ENCODE data around the gene AKAP8L.

The AKAP8L gene

DNA sequence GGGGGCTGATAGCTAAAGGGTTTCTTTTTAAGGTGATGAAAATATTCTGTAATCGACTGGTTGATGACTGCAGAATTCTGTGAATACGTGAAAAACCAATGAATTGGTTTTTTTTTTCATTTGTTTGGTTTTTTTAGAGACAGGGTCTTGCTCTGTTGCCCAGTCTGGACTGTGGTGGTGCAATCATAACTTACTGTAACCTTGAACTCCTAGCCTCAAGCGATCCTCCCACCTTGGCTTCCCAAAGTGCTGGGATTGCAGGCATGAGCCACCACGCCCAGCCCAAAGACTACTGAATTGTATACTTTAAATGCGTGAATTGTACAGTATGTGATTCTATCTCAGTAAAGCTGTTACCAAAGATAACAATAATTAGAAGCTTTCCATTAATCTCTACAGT lies 24.4 kb downstream of the AKAP8L start:
- no peak for ATAC-seq
- Mint-ChIP-seq H3K27ac (no peak overlapping the region), H3K9me3 (no peaks in the 10 kb centered on the region), H3K4me1 (peaks cover 18% of the 10 kb centered on the region), H3K27me3 (no peaks in the 10 kb centered on the region), H3K4me3 (no peak overlapping the region), H3K36me3 (peaks cover 66% of the 10 kb centered on the region)

DNA sequence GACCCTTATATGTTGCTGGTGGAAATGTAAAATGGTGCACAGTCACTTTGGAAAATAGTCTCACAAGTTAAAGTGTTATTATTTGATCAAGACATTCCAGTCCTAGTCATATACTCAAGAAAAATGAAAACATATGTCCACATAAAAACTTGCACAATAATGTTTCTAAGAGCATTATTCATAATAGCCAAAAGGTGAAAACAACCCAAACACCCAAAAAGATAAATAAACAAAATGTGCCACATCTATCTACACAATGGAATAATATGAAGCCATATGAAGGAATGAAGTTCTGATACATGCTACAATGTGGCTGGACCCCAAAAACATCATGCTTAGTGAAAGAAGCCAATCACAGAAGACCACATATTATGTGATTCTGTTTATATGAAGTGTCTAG lies 24.8 kb downstream of the AKAP8L start:
- ATAC-seq = no peak
- peaks cover 18% of the 10 kb centered on the region for H3K4me1 Mint-ChIP-seq
- H3K36me3 Mint-ChIP-seq = peaks cover 70% of the 10 kb centered on the region
- H3K4me3 Mint-ChIP-seq = no peak overlapping the region
- H3K9me3 Mint-ChIP-seq = no peaks in the 10 kb centered on the region
- H3K27ac Mint-ChIP-seq = no peak overlapping the region
- H3K27me3 Mint-ChIP-seq = no peaks in the 10 kb centered on the region

DNA sequence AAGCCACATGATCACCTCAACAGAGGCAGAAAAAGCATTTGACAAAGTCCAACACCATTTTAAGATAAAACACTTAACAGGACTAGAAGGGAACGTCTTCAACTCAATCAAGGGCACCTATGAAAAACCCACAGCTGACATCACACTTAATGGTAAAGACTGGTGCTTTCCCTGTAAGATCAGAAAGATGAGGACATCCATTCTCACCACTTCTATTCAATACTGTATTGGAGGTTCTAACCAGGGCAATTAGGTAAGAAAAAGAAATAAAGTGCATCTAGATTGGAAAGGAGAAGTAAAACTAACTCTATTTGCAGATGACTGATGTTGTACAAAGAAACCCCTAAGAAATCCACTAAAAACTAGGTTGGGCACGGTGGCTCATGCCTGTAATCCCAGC lies 28.0 kb downstream of the AKAP8L start:
- H3K4me3 Mint-ChIP-seq = no peak overlapping the region
- no peaks in the 10 kb centered on the region for H3K9me3 Mint-ChIP-seq
- no peaks in the 10 kb centered on the region for H3K27me3 Mint-ChIP-seq
- H3K4me1 Mint-ChIP-seq = peaks cover 7% of the 10 kb centered on the region
- H3K27ac Mint-ChIP-seq = peak overlapping the region; percentile 57
- ATAC-seq = peak; percentile 34
- H3K36me3 Mint-ChIP-seq = peaks cover 41% of the 10 kb centered on the region

DNA sequence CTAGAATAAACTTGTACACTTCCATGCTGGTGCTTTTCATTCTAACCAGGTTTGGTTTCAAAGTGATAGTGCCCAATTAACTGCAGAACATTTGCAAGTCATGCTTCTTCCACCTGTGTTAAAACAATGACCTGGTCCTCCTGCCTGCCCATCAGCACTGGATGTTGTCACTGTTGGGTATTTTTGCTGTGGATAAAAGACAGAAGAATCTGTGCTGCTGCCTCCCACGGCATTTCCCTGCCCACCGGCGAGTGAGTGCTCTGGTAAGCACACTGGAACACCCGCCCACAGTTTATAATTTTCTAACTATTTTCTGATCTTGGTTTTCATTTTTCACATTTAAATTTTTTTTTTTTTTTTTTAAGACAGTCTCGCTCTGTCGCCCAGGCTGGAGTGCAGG lies 36.9 kb downstream of the AKAP8L start:
- no peak for ATAC-seq
- Mint-ChIP-seq H3K9me3 (no peaks in the 10 kb centered on the region), H3K4me1 (peaks cover 34% of the 10 kb centered on the region)

DNA sequence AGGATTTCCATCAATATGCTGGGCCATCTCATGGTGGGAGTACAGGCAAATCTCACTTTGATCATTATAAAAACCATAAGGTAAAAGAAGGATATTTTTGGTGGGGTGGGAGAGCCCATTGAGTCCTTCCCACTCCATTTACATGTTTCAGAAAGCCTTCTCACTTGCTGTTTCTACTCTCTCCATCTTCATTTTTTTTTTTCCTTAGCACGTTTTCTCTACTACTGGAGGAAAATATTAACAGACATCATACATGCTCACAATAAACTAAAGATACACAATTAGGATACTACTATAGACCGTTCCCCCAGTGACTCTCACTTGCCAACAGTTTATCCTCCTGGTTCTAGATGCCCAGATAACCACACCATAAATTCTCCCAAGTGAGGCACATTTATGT lies 37.4 kb downstream of the AKAP8L start:
- no peaks in the 10 kb centered on the region for H3K9me3 Mint-ChIP-seq
- ATAC-seq = no peak
- H3K4me3 Mint-ChIP-seq = no peak overlapping the region
- no peaks in the 10 kb centered on the region for H3K36me3 Mint-ChIP-seq
- H3K27ac Mint-ChIP-seq = peak overlapping the region; percentile 9
- H3K27me3 Mint-ChIP-seq = no peaks in the 10 kb centered on the region
- peaks cover 38% of the 10 kb centered on the region for H3K4me1 Mint-ChIP-seq

More for the DNA sequence above, 36.9 kb downstream of the AKAP8L start:
- Mint-ChIP-seq H3K4me3 (no peak overlapping the region), H3K27me3 (no peaks in the 10 kb centered on the region), H3K36me3 (no peaks in the 10 kb centered on the region), H3K27ac (peak overlapping the region; percentile 9)

DNA sequence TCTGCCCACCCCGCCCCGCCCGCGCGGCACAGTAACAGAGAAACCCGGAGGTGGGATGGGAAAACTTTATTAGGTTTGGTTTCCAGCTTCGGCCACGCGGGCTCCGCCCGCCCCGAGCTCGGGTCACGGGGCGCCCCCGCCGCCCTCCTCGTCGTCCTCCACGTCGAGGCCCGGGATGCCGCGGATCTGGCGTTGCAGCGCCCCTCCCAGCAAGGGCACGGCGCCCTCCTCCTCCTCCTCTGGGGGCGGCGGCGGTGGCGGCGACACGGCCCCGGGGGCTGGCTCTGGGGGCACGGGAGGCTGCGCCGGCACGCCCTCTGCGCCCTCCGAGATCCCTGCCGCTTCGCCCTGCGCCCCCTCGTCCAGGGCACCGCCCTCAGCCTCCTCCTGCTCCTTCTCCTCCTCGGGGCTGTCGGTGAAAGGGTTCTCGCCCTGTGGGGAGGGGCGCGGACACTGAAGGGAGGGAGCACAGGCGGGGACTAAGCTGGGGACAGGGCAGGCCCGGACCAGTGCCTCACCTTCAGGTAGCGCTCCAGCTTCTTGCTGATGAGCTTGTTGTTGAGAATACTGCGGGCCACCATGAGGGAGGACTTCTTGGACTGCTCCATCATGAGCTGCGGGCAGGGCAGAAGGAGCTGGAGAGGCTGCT lies 38.7 kb downstream of the AKAP8L start:
- H3K36me3 Mint-ChIP-seq = no peaks in the 10 kb centered on the region
- no peaks in the 10 kb centered on the region for H3K9me3 Mint-ChIP-seq
- H3K4me3 Mint-ChIP-seq = peak overlapping the region; percentile 95
- peaks cover 38% of the 10 kb centered on the region for H3K4me1 Mint-ChIP-seq
- H3K27ac Mint-ChIP-seq = peak overlapping the region; percentile 97
- no peaks in the 10 kb centered on the region for H3K27me3 Mint-ChIP-seq
- ATAC-seq = peak; percentile 37

DNA sequence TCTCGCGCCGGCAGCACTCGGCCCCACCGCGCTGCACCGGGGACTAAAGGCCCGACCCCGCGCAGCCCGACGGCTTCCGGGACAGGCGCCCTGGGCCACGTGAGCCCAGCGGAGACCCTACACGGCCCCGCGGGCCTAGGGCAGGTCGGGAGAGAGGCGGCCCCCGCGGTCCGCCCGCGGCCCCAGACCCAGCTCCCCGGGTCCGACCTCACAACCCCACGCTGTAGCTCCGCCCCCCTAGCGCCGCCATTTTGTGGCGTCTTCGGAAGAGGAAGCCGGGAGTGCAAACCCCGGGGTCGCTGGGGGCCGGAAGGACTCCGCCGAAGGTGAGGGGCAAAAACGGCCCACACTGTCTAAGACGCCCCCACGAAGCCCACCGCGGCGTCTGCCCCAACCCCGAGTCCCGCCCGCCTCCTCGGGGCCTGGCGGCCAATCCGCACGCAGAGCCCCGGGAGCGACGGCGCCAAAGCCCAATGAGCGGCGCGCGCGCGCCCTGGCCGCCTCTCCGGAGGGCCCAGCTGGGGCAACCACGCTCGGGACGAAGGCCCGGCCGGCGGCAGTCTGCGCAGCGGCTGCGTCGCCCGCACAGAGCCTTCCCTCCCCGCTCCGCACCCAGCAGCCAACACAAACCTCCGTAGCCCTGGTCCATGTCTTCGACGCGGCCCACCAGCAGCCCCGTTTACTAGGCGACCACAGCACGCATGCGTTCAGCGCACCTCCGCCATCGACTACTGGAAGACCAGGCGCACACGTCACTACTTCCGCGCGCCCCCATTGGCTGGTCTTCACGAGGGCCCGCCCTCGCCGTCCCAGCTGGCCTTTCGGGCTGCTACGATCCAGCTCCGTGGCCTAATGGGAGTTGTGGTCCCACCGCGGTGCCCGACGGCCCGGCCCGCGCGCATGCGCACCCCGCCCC lies 39.4 kb downstream of the AKAP8L start, which contains the start of gene AKAP8:
Gene AKAP8 (minus strand): TSS at position 705 of the 916 bp plus-strand sequence. CDS start 56 bp downstream, at position 649.
- Mint-ChIP-seq H3K27ac (peak within 1 kb of the TSS; percentile 97), H3K36me3 (no peaks in the 10 kb centered on the region), H3K9me3 (no peaks in the 10 kb centered on the region), H3K4me1 (peaks cover 44% of the 10 kb centered on the region), H3K27me3 (no peaks in the 10 kb centered on the region), H3K4me3 (peak within 1 kb of the TSS; percentile 95)
- peak; percentile 96 for ATAC-seq

DNA sequence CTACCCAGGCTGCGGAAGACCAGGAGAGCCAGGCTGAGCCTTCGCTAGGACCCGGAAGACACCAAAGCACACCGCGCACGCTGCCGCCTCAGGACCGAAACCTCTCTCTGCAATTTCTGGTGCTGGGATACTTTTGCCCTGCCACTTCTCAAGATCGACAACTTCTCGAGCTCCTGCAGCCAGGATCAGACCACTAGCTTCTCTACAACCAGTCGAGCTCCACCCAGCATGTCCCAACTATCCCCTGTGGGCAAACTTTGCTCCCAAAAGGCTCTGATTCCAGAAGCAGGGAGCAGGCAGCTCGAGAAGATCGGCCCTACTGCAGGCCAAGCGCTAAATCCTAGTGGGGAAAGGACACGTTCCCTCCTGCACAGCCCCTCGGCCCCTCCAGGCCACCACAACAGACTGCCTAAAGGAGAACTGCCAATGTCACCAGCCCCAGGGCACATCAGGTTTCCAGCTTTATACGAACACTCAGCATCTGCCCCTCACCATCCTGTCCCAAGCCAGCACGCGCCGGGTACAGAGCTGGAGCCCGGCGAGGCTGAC lies 40.2 kb downstream of the AKAP8L start:
- no peak for ATAC-seq
- peak overlapping the region; percentile 95 for H3K4me3 Mint-ChIP-seq
- peaks cover 4% of the 10 kb centered on the region for H3K36me3 Mint-ChIP-seq
- peak overlapping the region; percentile 97 for H3K27ac Mint-ChIP-seq
- no peaks in the 10 kb centered on the region for H3K9me3 Mint-ChIP-seq
- H3K4me1 Mint-ChIP-seq = peaks cover 44% of the 10 kb centered on the region
- H3K27me3 Mint-ChIP-seq = no peaks in the 10 kb centered on the region

DNA sequence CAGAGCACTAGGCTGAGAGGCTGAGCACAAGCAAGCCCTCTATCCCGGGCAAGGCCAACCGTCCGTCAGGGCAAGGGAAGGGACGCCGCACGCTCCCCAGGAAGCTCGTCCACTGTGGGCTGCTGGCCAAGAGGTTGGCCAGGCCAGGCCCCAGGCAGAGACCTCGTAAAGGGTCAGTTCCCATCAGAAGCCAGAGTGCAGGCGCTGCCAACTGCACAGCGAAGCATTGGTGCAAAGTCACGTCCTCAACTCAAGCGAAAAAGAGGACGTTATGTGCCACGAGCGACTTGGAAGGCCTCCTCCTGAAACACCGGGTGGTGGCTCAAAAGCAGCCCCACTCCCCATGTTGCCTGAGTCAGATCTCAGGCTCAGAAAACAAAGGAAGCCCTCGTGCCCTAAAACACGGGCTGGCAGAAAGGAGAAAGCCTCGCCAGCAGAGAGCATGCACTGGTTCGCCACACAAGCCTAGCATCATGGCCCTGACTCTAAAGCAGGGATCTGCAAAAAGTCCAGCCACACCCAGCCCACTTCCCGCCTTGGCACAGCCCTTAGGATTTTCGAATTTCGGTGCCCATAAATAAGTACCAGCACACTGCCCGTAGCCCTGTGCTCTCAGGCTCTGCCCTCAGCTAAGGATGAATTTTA lies 43.9 kb downstream of the AKAP8L start:
- peaks cover 31% of the 10 kb centered on the region for H3K4me1 Mint-ChIP-seq
- peaks cover 29% of the 10 kb centered on the region for H3K36me3 Mint-ChIP-seq
- ATAC-seq = no peak
- no peaks in the 10 kb centered on the region for H3K27me3 Mint-ChIP-seq
- no peaks in the 10 kb centered on the region for H3K9me3 Mint-ChIP-seq
- H3K4me3 Mint-ChIP-seq = no peak overlapping the region
- H3K27ac Mint-ChIP-seq = no peak overlapping the region

DNA sequence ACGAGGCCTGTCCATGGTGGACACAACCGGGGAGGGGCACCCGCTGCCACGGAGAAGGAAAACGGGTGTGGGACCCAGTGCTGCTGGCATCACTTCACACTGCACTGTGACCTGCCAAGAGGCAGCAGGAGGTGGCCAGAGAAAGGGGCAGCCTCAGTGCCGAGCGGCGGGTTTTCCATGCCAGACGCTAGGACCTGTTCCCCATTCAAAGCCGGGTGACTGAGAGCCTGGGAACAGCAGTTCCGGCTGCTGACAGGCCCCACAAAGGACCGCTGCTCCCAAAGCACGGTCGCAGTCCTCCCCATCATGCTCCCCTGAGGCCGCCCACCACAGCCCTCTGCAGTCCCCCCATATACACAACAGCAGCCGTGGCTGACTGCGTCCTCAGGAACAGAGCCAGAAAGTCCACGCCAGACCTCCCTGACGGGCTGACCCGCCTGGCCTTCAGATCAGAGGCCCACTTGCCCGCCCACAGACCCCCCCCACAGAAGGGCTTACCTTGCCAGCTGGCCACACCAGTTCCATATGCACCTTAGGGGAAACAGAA lies 44.6 kb downstream of the AKAP8L start:
- Mint-ChIP-seq H3K36me3 (peaks cover 35% of the 10 kb centered on the region), H3K27ac (no peak overlapping the region), H3K4me3 (no peak overlapping the region), H3K27me3 (no peaks in the 10 kb centered on the region), H3K9me3 (no peaks in the 10 kb centered on the region), H3K4me1 (peaks cover 31% of the 10 kb centered on the region)
- ATAC-seq = no peak

DNA sequence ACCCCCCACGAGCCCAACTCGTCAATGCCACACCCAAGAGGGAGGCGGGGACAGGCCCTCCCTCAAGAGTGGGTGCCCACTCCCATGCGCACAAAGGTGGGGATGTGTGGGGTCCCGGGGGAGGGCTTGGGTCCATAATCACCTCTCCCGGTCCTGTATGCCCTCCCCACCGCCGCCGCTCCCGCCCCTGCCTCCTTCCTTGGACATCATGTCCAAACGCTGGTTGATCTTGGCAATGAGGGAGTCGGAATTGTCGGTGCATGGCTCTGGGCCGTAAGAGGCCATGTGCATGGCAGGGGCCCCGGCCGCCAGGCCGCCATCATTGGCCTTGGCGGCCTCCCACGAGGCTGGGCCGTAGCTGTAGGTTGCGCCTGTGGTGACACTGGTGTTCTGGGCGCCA lies 45.1 kb downstream of the AKAP8L start:
- Mint-ChIP-seq H3K9me3 (no peaks in the 10 kb centered on the region), H3K4me3 (no peak overlapping the region), H3K27ac (no peak overlapping the region), H3K4me1 (peaks cover 33% of the 10 kb centered on the region), H3K36me3 (peaks cover 40% of the 10 kb centered on the region), H3K27me3 (no peaks in the 10 kb centered on the region)
- ATAC-seq = no peak

DNA sequence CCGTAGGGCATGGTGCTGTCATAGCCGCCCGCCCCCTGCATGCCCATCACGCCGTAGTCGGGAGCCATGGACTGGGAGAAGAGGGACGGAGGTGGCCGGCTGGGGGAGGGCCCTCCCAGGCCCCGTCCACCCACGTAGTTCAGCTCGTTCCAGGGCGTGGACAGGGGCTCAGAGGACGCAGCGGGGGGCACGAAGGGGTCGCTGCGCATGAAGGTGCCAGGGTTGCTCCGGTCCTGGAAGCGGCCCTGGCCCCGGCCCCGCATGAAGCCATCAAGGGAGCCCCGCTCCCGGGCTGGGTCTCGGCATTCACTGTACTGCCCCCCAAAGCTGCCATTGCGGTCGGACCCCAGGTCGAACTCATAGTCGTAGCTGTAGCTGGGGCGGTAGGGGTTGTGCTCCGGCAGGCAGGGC lies 45.9 kb downstream of the AKAP8L start:
- Mint-ChIP-seq H3K36me3 (peaks cover 48% of the 10 kb centered on the region), H3K27me3 (no peaks in the 10 kb centered on the region), H3K4me1 (peaks cover 34% of the 10 kb centered on the region), H3K9me3 (no peaks in the 10 kb centered on the region), H3K4me3 (no peak overlapping the region), H3K27ac (no peak overlapping the region)
- no peak for ATAC-seq

DNA sequence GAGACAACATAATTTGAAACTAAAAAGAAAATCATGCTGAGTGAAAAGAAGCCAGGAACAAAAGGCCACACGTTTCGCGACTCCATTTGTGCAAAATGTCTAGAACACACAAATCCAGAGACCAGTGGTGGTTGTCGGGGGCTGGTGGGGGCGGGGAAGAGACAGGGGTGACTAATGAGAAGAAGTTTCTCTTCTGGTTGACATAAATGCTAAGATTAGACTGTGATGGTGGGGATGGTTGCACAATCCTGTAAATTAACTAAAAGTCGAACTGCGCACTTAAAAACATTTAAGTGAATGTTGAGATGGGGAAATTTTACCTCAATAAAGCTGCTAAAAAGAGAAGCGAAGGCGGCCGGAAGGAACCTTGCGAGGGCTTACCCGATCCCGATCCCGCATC lies 46.3 kb downstream of the AKAP8L start:
- no peak overlapping the region for H3K4me3 Mint-ChIP-seq
- H3K9me3 Mint-ChIP-seq = no peaks in the 10 kb centered on the region
- H3K27ac Mint-ChIP-seq = no peak overlapping the region
- peaks cover 29% of the 10 kb centered on the region for H3K4me1 Mint-ChIP-seq
- H3K36me3 Mint-ChIP-seq = peaks cover 52% of the 10 kb centered on the region
- no peak for ATAC-seq
- no peaks in the 10 kb centered on the region for H3K27me3 Mint-ChIP-seq

DNA sequence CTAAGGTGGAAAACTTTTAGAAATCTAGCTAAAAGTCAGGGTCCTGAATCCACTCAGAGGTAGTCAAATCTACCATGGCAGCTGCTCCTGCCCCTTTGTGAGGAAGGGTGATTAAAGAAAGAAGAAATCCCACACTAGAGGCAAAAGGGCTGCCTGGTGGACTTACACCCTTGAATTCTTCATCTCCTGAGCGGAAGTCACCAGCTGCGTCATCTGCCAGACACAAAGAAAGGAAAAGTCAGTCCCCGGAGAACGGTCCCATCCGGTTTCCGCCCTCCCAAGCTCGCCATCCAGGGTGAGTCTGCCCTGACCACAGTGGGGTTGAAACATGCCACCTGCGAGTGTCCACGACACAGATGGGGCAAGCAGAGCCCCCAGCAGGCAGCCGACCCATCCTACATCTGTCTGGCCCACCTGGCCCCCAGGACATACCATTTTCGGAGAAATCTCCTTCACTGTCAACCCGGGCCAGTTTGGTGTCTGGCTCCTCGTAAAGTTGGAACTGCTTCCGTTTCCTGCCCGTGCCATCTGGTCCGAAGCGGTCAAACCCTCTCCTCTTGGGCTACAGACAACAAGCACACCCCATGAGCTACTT lies 46.9 kb downstream of the AKAP8L start:
- no peaks in the 10 kb centered on the region for H3K9me3 Mint-ChIP-seq
- H3K36me3 Mint-ChIP-seq = peaks cover 56% of the 10 kb centered on the region
- no peak for ATAC-seq
- H3K4me3 Mint-ChIP-seq = no peak overlapping the region
- no peaks in the 10 kb centered on the region for H3K27me3 Mint-ChIP-seq
- no peak overlapping the region for H3K27ac Mint-ChIP-seq
- peaks cover 23% of the 10 kb centered on the region for H3K4me1 Mint-ChIP-seq

DNA sequence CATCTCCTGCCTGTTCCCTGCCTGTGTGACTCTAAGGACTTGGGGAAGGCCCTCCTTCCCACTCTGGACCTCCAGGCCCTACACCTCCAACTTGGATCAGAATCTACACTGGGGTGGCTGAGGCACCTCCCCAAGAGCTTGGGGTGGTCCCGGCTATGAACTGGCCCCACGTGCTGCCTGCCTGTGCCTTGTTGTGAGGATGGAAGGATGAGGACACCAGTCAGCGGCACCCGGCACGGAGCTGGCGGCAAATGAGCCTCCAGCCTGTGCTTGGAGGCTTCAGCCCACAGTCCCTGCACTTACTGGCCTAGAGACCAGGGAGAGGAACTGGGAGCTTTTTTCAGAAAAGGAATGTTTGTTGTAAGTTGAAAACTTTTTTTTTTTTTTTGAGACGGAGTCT lies 47.7 kb downstream of the AKAP8L start:
- Mint-ChIP-seq H3K36me3 (peaks cover 56% of the 10 kb centered on the region), H3K4me1 (peaks cover 19% of the 10 kb centered on the region), H3K27ac (no peak overlapping the region), H3K9me3 (no peaks in the 10 kb centered on the region), H3K4me3 (no peak overlapping the region), H3K27me3 (no peaks in the 10 kb centered on the region)
- ATAC-seq = no peak

Data from stimulated activated memory B cell treated with anti-CD40 and anti-IgM and Interleukin-4, amounts not matched to agents 10 μg/mL and 1 μg/mL and 100 μg/mL, for 72 hours (primary cell).